ENCODE measurements around the gene RASGRF1. TPM values are rescaled to one million over a fixed set of nuclear protein-coding genes. Genes with fewer than 3 reads are reported as not detected.

RASGRF1 gene
- total and polyA plus RNA-seq, 2 experiments from 2014 or later, result 0.05 to 0.24 TPM

DNA sequence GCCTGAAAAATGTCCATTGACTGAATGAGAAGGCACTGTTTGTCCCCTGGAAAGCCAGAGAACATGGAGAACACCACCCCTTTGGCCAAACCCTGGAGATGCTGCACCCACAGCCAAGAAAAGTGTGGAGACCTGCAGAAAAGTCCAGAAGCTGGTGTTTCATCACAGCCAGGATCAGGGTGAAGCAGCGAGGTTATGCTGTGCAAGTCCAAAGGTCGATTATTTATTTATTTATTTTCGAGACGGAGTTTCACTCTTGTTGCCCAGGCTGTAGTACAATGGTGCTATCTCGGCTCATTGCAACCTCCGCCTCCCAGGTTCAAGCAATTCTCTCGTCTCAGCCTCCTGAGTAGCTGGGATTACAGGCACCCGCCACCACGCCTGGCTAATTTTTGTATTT, 140.2 kb downstream of the RASGRF1 start (continued):
- no peak for TF ChIP-seq ZNF462 (CRISPR knock-in tag; IDR thresholded peaks at IDR 0.05)
- TF ChIP-seq POLR2AphosphoS5 (IDR thresholded peaks at IDR 0.05; ENCODE audit: low read depth), result no peak
- no peak for TF ChIP-seq CREB1 (CRISPR knock-in tag; IDR thresholded peaks at IDR 0.05; ENCODE audit: low read depth)
- no peak for TF ChIP-seq ETS1 (IDR thresholded peaks at IDR 0.05)
- TF ChIP-seq STAT1 (IDR thresholded peaks at IDR 0.05; ENCODE audit: unreplicated experiment), result no peak
- TF ChIP-seq NANOG (IDR thresholded peaks at IDR 0.05; ENCODE audit: borderline replicate concordance), result no peak
- TF ChIP-seq ZNF331 (CRISPR knock-in tag; IDR thresholded peaks at IDR 0.05; ENCODE audit: low read depth), result no peak
- no peak for TF ChIP-seq CTCF (conservative IDR thresholded peaks at IDR 0.05; ENCODE audit: low read depth in 2 of 2)
- TF ChIP-seq ZNF114 (CRISPR knock-in tag; IDR thresholded peaks at IDR 0.05), result no peak
- TF ChIP-seq EZH2phosphoT487 (IDR thresholded peaks at IDR 0.05; ENCODE audit: unreplicated experiment), result no peak
- TF ChIP-seq JUNB (IDR thresholded peaks at IDR 0.05; ENCODE audit: unreplicated experiment), result no peak

Measured in GM23338 (cell line).